Nephron (organoid): ENCODE measurements around the gene SORD.

Experiments used
- H3K27ac Mint-ChIP-seq, 3 experiments: 2 replicates each; pipeline ENCODE4 v1.8.0; 2020; ENCODE audit warnings: mixed read lengths in 3 of 3, mild to moderate bottlenecking in 2 of 3, moderate library complexity in 1 of 3
- H3K27me3 Mint-ChIP-seq: 2 replicates; pipeline ENCODE4 v1.8.0; 2021; ENCODE audit warnings: low read depth, mild to moderate bottlenecking, moderate library complexity, mixed read lengths
- H3K36me3 Mint-ChIP-seq: 2 replicates; pipeline ENCODE4 v1.8.0; 2020; ENCODE audit warnings: low read depth, mixed read lengths
- H3K4me1 Mint-ChIP-seq: 2 replicates; pipeline ENCODE4 v1.8.0; 2020; ENCODE audit warnings: mixed read lengths
- H3K4me3 Mint-ChIP-seq, 3 experiments: 2 replicates each; pipeline ENCODE4 v1.8.0; 2020; ENCODE audit warnings: mild to moderate bottlenecking in 3 of 3, mixed read lengths in 3 of 3, moderate library complexity in 2 of 3
- H3K9me3 Mint-ChIP-seq: 2 replicates; pipeline ENCODE4 v1.8.0; 2020; ENCODE audit warnings: mixed read lengths
- CTCF ChIP-seq, 3 experiments: fragments of 200-600 bp; sonication (generic); IDR thresholded peaks; one replicate each; pipeline ENCODE4 v1.5.0; 2021; ENCODE audit warnings: antibody characterized with exemption in 3 of 3; ENCODE audit not compliant: unreplicated experiment in 3 of 3

The SORD gene

GRCh38 chr15:45112143-45112590 lies 89.2 kb downstream of the SORD start:
- no peak overlapping the region for H3K27ac Mint-ChIP-seq
- H3K27me3 Mint-ChIP-seq: peaks cover 89% of the 10 kb centered on the region
- H3K9me3 Mint-ChIP-seq: no peaks in the 10 kb centered on the region
- TF ChIP-seq CTCF (IDR thresholded peaks at IDR 0.05; ENCODE audit: unreplicated experiment in 3 of 3): no peak
- peak overlapping the region; percentile 26 to 62 (median 57) for H3K4me3 Mint-ChIP-seq
- H3K4me1 Mint-ChIP-seq: peaks cover 6% of the 10 kb centered on the region
- H3K36me3 Mint-ChIP-seq: no peaks in the 10 kb centered on the region

- Mint-ChIP-seq H3K36me3 (no peaks in the 10 kb centered on the region), H3K4me1 (peaks cover 6% of the 10 kb centered on the region), H3K4me3 (peak overlapping the region in 2 of 3 experiments; percentile 57 to 62), H3K27ac (no peak overlapping the region), H3K9me3 (no peaks in the 10 kb centered on the region), H3K27me3 (peaks cover 92% of the 10 kb centered on the region)
- TF ChIP-seq CTCF (IDR thresholded peaks at IDR 0.05; ENCODE audit: unreplicated experiment in 3 of 3): no peak
These were observed 89.8 kb downstream of the SORD start for GRCh38 chr15:45112591-45113379.

- TF ChIP-seq CTCF (IDR thresholded peaks at IDR 0.05; ENCODE audit: unreplicated experiment in 3 of 3): no peak
- peaks cover 92% of the 10 kb centered on the region for H3K27me3 Mint-ChIP-seq
- no peaks in the 10 kb centered on the region for H3K36me3 Mint-ChIP-seq
- no peak overlapping the region for H3K27ac Mint-ChIP-seq
- H3K4me3 Mint-ChIP-seq: peak overlapping the region in 1 of 3 experiments; percentile 42
- peaks cover 11% of the 10 kb centered on the region for H3K4me1 Mint-ChIP-seq
- H3K9me3 Mint-ChIP-seq: no peaks in the 10 kb centered on the region
These were observed 90.5 kb downstream of the SORD start for GRCh38 chr15:45113380-45113990.

- H3K27me3 Mint-ChIP-seq: peaks cover 85% of the 10 kb centered on the region
- H3K27ac Mint-ChIP-seq: no peak within 1 kb of the TSS
- H3K36me3 Mint-ChIP-seq: no peaks in the 10 kb centered on the region
- H3K9me3 Mint-ChIP-seq: no peaks in the 10 kb centered on the region
- peak within 1 kb of the TSS; percentile 34 to 44 (median 42) for H3K4me3 Mint-ChIP-seq
- peaks cover 11% of the 10 kb centered on the region for H3K4me1 Mint-ChIP-seq
- TF ChIP-seq CTCF (IDR thresholded peaks at IDR 0.05; ENCODE audit: unreplicated experiment in 3 of 3): no peak
These were observed 91.2 kb downstream of the SORD start, which contains the start of the genes DUOX2 and DUOXA2 for GRCh38 chr15:45114076-45114750. DUOX2 (minus strand) TSS chr15:45114172; CDS start chr15:45113411, 761 bp downstream. DUOXA2 (plus strand) TSS chr15:45114326; CDS start chr15:45114606, 280 bp downstream.

GRCh38 chr15:45114751-45115085 lies 91.7 kb downstream of the SORD start:
- no peaks in the 10 kb centered on the region for H3K9me3 Mint-ChIP-seq
- H3K36me3 Mint-ChIP-seq: no peaks in the 10 kb centered on the region
- H3K4me3 Mint-ChIP-seq: peak overlapping the region; percentile 34 to 44 (median 42)
- H3K4me1 Mint-ChIP-seq: peaks cover 11% of the 10 kb centered on the region
- TF ChIP-seq CTCF (IDR thresholded peaks at IDR 0.05; ENCODE audit: unreplicated experiment in 3 of 3): no peak
- H3K27me3 Mint-ChIP-seq: peaks cover 84% of the 10 kb centered on the region
- H3K27ac Mint-ChIP-seq: no peak overlapping the region
